Keratinocyte (primary cell): ENCODE data around the gene FAM78A.

ENCODE experiments used
- CTCF ChIP-seq, 3 experiments: IDR thresholded peaks in 1 of 3; conservative IDR thresholded peaks in 1 of 3; optimal IDR thresholded peaks in 1 of 3; 2 replicates in 2 of 3; 3 replicates in 1 of 3; pipeline versions ENCODE3 to v1.5.1; 2011; ENCODE audit warnings: low read length in 3 of 3, mild to moderate bottlenecking in 3 of 3, moderate library complexity in 2 of 3, control low read depth in 1 of 3, inconsistent platforms in 1 of 3; ENCODE audit not compliant: insufficient read depth in 2 of 3; ENCODE audit errors: extremely low read depth in 1 of 3
- EZH2 ChIP-seq: IDR thresholded peaks from one replicate; pipeline ENCODE4 v1.6.1; 2012; ENCODE audit warnings: inconsistent platforms, mild to moderate bottlenecking, low read length, moderate library complexity

- TF ChIP-seq EZH2: no peak
- TF ChIP-seq CTCF (optimal IDR thresholded peaks at IDR 0.05 in 1 of 3, IDR thresholded peaks at IDR 0.05 in 1 of 3, conservative IDR thresholded peaks at IDR 0.05 in 1 of 3; ENCODE audit: extremely low read depth in 1 of 3, insufficient read depth in 2 of 3, low read length in 3 of 3): no peak
Measured at GRCh38 chr9:131262327-131263032, 13.8 kb downstream of the FAM78A start.
